ENCODE data around the gene TAGAP. TPM values are rescaled to one million over a fixed set of nuclear protein-coding genes. Genes with fewer than 3 reads are reported as not detected.

TAGAP gene
- total and polyA plus RNA-seq, 9 of the 15 experiments (the other 6 are each of a cell fraction or from before 2014, with no cell fraction given), result 0.07 TPM; not detected in 8

- TF ChIP-seq ZEB2 (IDR thresholded peaks at IDR 0.05) (0 out of 2 replicates have a peak, but pooled peaks have one; percentile 38), MLX (CRISPR knock-in tag; conservative IDR thresholded peaks at IDR 0.05) (no peak), SFPQ (IDR thresholded peaks at IDR 0.05; ENCODE audit: low read depth, low read length) (no peak), BRD9 (IDR thresholded peaks at IDR 0.05; ENCODE audit: low read depth, partially characterized antibody) (no peak), ZNF384 (IDR thresholded peaks at IDR 0.05; ENCODE audit: low read depth, low read length) (no peak), ZFP36 (IDR thresholded peaks at IDR 0.05; ENCODE audit: low read depth, low read length, partially characterized antibody) (peak; percentile 45), MYC (IDR thresholded peaks at IDR 0.05; ENCODE audit: low read depth, low read length) (peak; percentile 37; the same call in 1 of the 2 replicates), MYC (CRISPR knock-in tag; IDR thresholded peaks at IDR 0.05; ENCODE audit: borderline replicate concordance, low read depth) (no peak), ATF1 (CRISPR knock-in tag; IDR thresholded peaks at IDR 0.05) (no peak), ATF1 (tag; IDR thresholded peaks at IDR 0.05) (no peak), GTF3C2 (IDR thresholded peaks at IDR 0.05; ENCODE audit: borderline replicate concordance, extremely low read depth, insufficient read length) (no peak), RB1 (IDR thresholded peaks at IDR 0.05; ENCODE audit: low read depth) (peak; percentile 39; the same call in 1 of the 2 replicates), ZBTB34 (CRISPR knock-in tag; IDR thresholded peaks at IDR 0.05) (no peak), ZKSCAN1 (IDR thresholded peaks at IDR 0.05; ENCODE audit: low read depth, low read length) (no peak), CCNT2 (IDR thresholded peaks at IDR 0.05; ENCODE audit: borderline replicate concordance, extremely low read depth, insufficient read length, low read depth, low read length) (no peak), SMC3 (conservative IDR thresholded peaks at IDR 0.05; ENCODE audit: insufficient read depth, low read depth, low read length) (peak; percentile 75), RCOR1 (IDR thresholded peaks at IDR 0.05; ENCODE audit: borderline replicate concordance in 1 of 2, low read depth in 2 of 2, low read length in 2 of 2) (no peak), TEAD1 (CRISPR knock-in tag; IDR thresholded peaks at IDR 0.05) (peak; percentile 37 to 44; a peak in 1 of 4 replicates), RFX1 (IDR thresholded peaks at IDR 0.05) (peak; percentile 86)
Observed at GRCh38 chr6:159042003-159042825, 2.6 kb downstream of the TAGAP start (continued).
